Mesenchymal stem cell (in vitro differentiated cells and primary cell): ENCODE results near the gene ITGA11.

Source experiments
- DNase-seq: peaks from one replicate; pipeline ENCODE4 v3.0.0-alpha.2; 2013
- H2AFZ ChIP-seq: one replicate; pipeline ENCODE4 v1.6.1; 2013; ENCODE audit warnings: low read depth, mild to moderate bottlenecking, control low read depth, inconsistent platforms, low read length, moderate library complexity
- H2AK5ac ChIP-seq: 2 replicates; pipeline ENCODE4 v1.6.1; 2013; ENCODE audit warnings: low read length, moderate library complexity, mild to moderate bottlenecking, inconsistent platforms; ENCODE audit not compliant: severe bottlenecking
- H2BK120ac ChIP-seq: one replicate; pipeline ENCODE4 v1.6.1; 2013; ENCODE audit warnings: low read depth, mild to moderate bottlenecking, inconsistent platforms, low read length, moderate library complexity
- H2BK12ac ChIP-seq, 2 experiments: one replicate each; pipeline ENCODE4 v1.6.1; 2013; ENCODE audit warnings: inconsistent platforms in 2 of 2, low read length in 2 of 2, mild to moderate bottlenecking in 2 of 2, moderate library complexity in 2 of 2, control low read depth in 1 of 2
- H2BK15ac ChIP-seq: one replicate; pipeline ENCODE4 v1.6.1; 2013; ENCODE audit warnings: mild to moderate bottlenecking, low read depth, inconsistent platforms; ENCODE audit not compliant: poor library complexity, severe bottlenecking
- H2BK5ac ChIP-seq: 2 replicates; pipeline ENCODE4 v1.6.1; 2013; ENCODE audit warnings: low read depth, mild to moderate bottlenecking, low read length, control low read depth, inconsistent platforms; ENCODE audit not compliant: poor library complexity, severe bottlenecking
- H3K14ac ChIP-seq, 2 experiments: one replicate each; pipeline ENCODE4 v1.6.1; 2013; ENCODE audit warnings: inconsistent platforms in 2 of 2, low read length in 2 of 2, control low read depth in 1 of 2, mild to moderate bottlenecking in 1 of 2, moderate library complexity in 1 of 2
- H3K18ac ChIP-seq, 2 experiments: one replicate each; pipeline ENCODE4 v1.6.1; 2013; ENCODE audit warnings: inconsistent platforms in 2 of 2, low read length in 2 of 2, control low read depth in 1 of 2, low read depth in 1 of 2, mild to moderate bottlenecking in 1 of 2
- H3K23ac ChIP-seq, 2 experiments: one replicate each; pipeline ENCODE4 v1.6.1; 2013; ENCODE audit warnings: inconsistent platforms in 2 of 2, low read length in 2 of 2, mild to moderate bottlenecking in 2 of 2, moderate library complexity in 2 of 2, control low read depth in 1 of 2
- H3K27ac ChIP-seq: 2 replicates; pipeline ENCODE4 v1.5.1; 2013; ENCODE audit warnings: mild to moderate bottlenecking, moderate library complexity, low read length, control low read depth, inconsistent platforms; ENCODE audit not compliant: poor library complexity, severe bottlenecking
- H3K27me3 ChIP-seq, 2 experiments: 2 replicates each; pipeline versions ENCODE4 v1.6.1 to v1.7.0; 2013; ENCODE audit warnings: low read length in 2 of 2, mild to moderate bottlenecking in 2 of 2, moderate library complexity in 2 of 2, control low read depth in 1 of 2, inconsistent platforms in 1 of 2; ENCODE audit not compliant: control insufficient read depth in 1 of 2, insufficient read depth in 1 of 2
- H3K36me3 ChIP-seq, 2 experiments: 2 replicates each; pipeline versions ENCODE4 v1.6.1 to v1.7.0; 2013; ENCODE audit warnings: low read length in 2 of 2, control low read depth in 1 of 2, inconsistent platforms in 1 of 2, low read depth in 1 of 2, mild to moderate bottlenecking in 1 of 2; ENCODE audit not compliant: insufficient read depth in 2 of 2, control insufficient read depth in 1 of 2
- H3K4ac ChIP-seq, 2 experiments: one replicate each; pipeline ENCODE4 v1.6.1; 2013; ENCODE audit warnings: inconsistent platforms in 2 of 2, low read length in 2 of 2, mild to moderate bottlenecking in 2 of 2, moderate library complexity in 2 of 2, control low read depth in 1 of 2, low read depth in 1 of 2
- H3K4me1 ChIP-seq: 2 replicates; pipeline ENCODE4 v1.6.1; 2013; ENCODE audit warnings: low read depth, low read length, control low read depth; ENCODE audit not compliant: control insufficient read depth, insufficient read depth
- H3K4me2 ChIP-seq: 2 replicates; pipeline ENCODE4 v1.6.1; 2013; ENCODE audit warnings: low read length, mild to moderate bottlenecking, inconsistent platforms; ENCODE audit not compliant: poor library complexity, severe bottlenecking
- H3K4me3 ChIP-seq, 2 experiments: 2 replicates each; pipeline versions ENCODE4 v1.5.1 to v1.7.0; 2013; ENCODE audit warnings: low read length in 2 of 2, mild to moderate bottlenecking in 2 of 2, control low read depth in 1 of 2, low read depth in 1 of 2; ENCODE audit not compliant: insufficient read depth in 1 of 2
- H3K79me1 ChIP-seq: replicated peaks from 2 replicates; pipeline ENCODE4 v1.6.1; 2013; ENCODE audit warnings: mild to moderate bottlenecking, control low read depth, low read length, inconsistent platforms; ENCODE audit not compliant: poor library complexity, severe bottlenecking
- H3K9ac ChIP-seq: 2 replicates; pipeline ENCODE4 v1.7.0; 2013; ENCODE audit warnings: mild to moderate bottlenecking, low read length, moderate library complexity
- H3K9me3 ChIP-seq: 2 replicates; pipeline ENCODE4 v1.7.0; 2013; ENCODE audit warnings: mild to moderate bottlenecking, low read length; ENCODE audit not compliant: control insufficient read depth
- H4K8ac ChIP-seq: one replicate; pipeline ENCODE4 v1.6.1; 2013; ENCODE audit warnings: inconsistent platforms, mild to moderate bottlenecking, low read length, moderate library complexity
- H4K91ac ChIP-seq: one replicate; pipeline ENCODE4 v1.6.1; 2013; ENCODE audit warnings: mild to moderate bottlenecking, low read length, inconsistent platforms
- WGBS: methylation state at CpG from one replicate; pipeline ENCODE4 v1.1.7; 2013; ENCODE audit warnings: mixed read lengths; 5-methylcytosine and 5-hydroxymethylcytosine counted together

Gene ITGA11

GRCh38 chr15:68346979-68347378, 85.0 kb downstream of the ITGA11 start:
- Histone ChIP-seq H3K18ac (peak overlapping the region; percentile 58 to 86), H2BK15ac (no peak overlapping the region), H2BK120ac (peak overlapping the region; percentile 74), H3K4ac (peak overlapping the region; percentile 38 to 85), H3K27ac (peak overlapping the region; percentile 91), H4K91ac (peak overlapping the region; percentile 20), H3K79me1 (peaks cover 10% of the 10 kb centered on the region), H2AFZ (no peak overlapping the region), H3K9ac (no peak overlapping the region), H3K23ac (peak overlapping the region in 1 of 2 experiments; percentile 14), H4K8ac (peak overlapping the region; percentile 30), H3K4me1 (peaks cover 24% of the 10 kb centered on the region), H3K14ac (peak overlapping the region in 1 of 2 experiments; percentile 61), H3K36me3 (peaks cover 4 to 83% of the 10 kb centered on the region in 2 experiments), H3K27me3 (no peaks in the 10 kb centered on the region), H3K9me3 (no peaks in the 10 kb centered on the region), H3K4me3 (no peak overlapping the region), H3K4me2 (no peak overlapping the region), H2BK12ac (peak overlapping the region in 1 of 2 experiments; percentile 95), H2AK5ac (peak overlapping the region; percentile 42), H2BK5ac (no peak overlapping the region)
- 26% methylated on average over 6 of the region's 6 CpGs for WGBS
- peak; percentile 74 for DNase-seq

- H3K4ac ChIP-seq: no peak overlapping the region
- peak overlapping the region; percentile 28 for H2AK5ac ChIP-seq
- H3K79me1 ChIP-seq: peaks cover 13% of the 10 kb centered on the region
- H3K9me3 ChIP-seq: no peaks in the 10 kb centered on the region
- no peak overlapping the region for H3K9ac ChIP-seq
- H2BK120ac ChIP-seq: no peak overlapping the region
- peaks cover 0 to 3% of the 10 kb centered on the region in 2 experiments for H3K27me3 ChIP-seq
- peak overlapping the region in 1 of 2 experiments; percentile 53 for H3K14ac ChIP-seq
- 95% methylated on average over 5 of the region's 5 CpGs for WGBS
- no peak for DNase-seq
- no peak overlapping the region for H3K27ac ChIP-seq
- H2AFZ ChIP-seq: no peak overlapping the region
- H2BK5ac ChIP-seq: no peak overlapping the region
- H2BK15ac ChIP-seq: no peak overlapping the region
- H4K8ac ChIP-seq: no peak overlapping the region
- H3K36me3 ChIP-seq: peaks cover 4 to 82% of the 10 kb centered on the region in 2 experiments
- H2BK12ac ChIP-seq: peak overlapping the region in 1 of 2 experiments; percentile 85
- no peak overlapping the region for H3K23ac ChIP-seq
- no peak overlapping the region for H4K91ac ChIP-seq
- no peak overlapping the region for H3K4me3 ChIP-seq
- H3K4me2 ChIP-seq: no peak overlapping the region
- H3K4me1 ChIP-seq: peaks cover 31% of the 10 kb centered on the region
- peak overlapping the region in 1 of 2 experiments; percentile 18 for H3K18ac ChIP-seq
Measured at GRCh38 chr15:68345481-68345880, 86.5 kb downstream of the ITGA11 start.

GRCh38 chr15:68344600-68344999, 87.4 kb downstream of the ITGA11 start:
- 92% methylated on average over 7 of the region's 7 CpGs for WGBS
- Histone ChIP-seq H2AFZ (no peak overlapping the region), H3K27me3 (peaks cover 0 to 10% of the 10 kb centered on the region in 2 experiments), H4K8ac (no peak overlapping the region), H3K4me3 (no peak overlapping the region), H2BK5ac (no peak overlapping the region), H4K91ac (no peak overlapping the region), H3K36me3 (peaks cover 4 to 78% of the 10 kb centered on the region in 2 experiments), H3K14ac (no peak overlapping the region), H3K4me1 (peaks cover 31% of the 10 kb centered on the region), H3K4me2 (no peak overlapping the region), H3K79me1 (peaks cover 12% of the 10 kb centered on the region), H3K18ac (no peak overlapping the region), H2AK5ac (peak overlapping the region; percentile 40), H2BK120ac (no peak overlapping the region), H3K27ac (no peak overlapping the region), H3K9me3 (no peaks in the 10 kb centered on the region), H2BK15ac (no peak overlapping the region), H3K9ac (no peak overlapping the region), H3K4ac (no peak overlapping the region), H3K23ac (no peak overlapping the region), H2BK12ac (no peak overlapping the region)
- no peak for DNase-seq

- peaks cover 0 to 84% of the 10 kb centered on the region in 2 experiments for H3K36me3 ChIP-seq
- no peak overlapping the region for H2BK15ac ChIP-seq
- no peak overlapping the region for H3K14ac ChIP-seq
- peak overlapping the region; percentile 6 to 47 for H3K4ac ChIP-seq
- H3K4me3 ChIP-seq: no peak overlapping the region
- peaks cover 0 to 10% of the 10 kb centered on the region in 2 experiments for H3K27me3 ChIP-seq
- H2BK120ac ChIP-seq: no peak overlapping the region
- peak overlapping the region; percentile 15 for H2AK5ac ChIP-seq
- H4K91ac ChIP-seq: peak overlapping the region; percentile 5
- H3K4me2 ChIP-seq: no peak overlapping the region
- H3K79me1 ChIP-seq: peaks cover 12% of the 10 kb centered on the region
- no peak overlapping the region for H2BK5ac ChIP-seq
- no peak for DNase-seq
- peaks cover 28% of the 10 kb centered on the region for H3K4me1 ChIP-seq
- no peak overlapping the region for H2AFZ ChIP-seq
- peak overlapping the region; percentile 12 for H4K8ac ChIP-seq
- H3K23ac ChIP-seq: no peak overlapping the region
- peak overlapping the region; percentile 41 for H3K18ac ChIP-seq
- H2BK12ac ChIP-seq: peak overlapping the region; percentile 44 to 68
- H3K9me3 ChIP-seq: no peaks in the 10 kb centered on the region
- WGBS: 88% methylated on average over 11 of the region's 14 CpGs
- H3K9ac ChIP-seq: no peak overlapping the region
- no peak overlapping the region for H3K27ac ChIP-seq
Measured at GRCh38 chr15:68343579-68344225, 88.3 kb downstream of the ITGA11 start.
